Tibial nerve (tissue), 4 donors: ENCODE measurements around the gene GJB2.

ENCODE experiments used
- CTCF ChIP-seq, 5 experiments: fragments of 200-600 bp in 3 of 5; fragments of 450-650 bp in 2 of 5; sonication (generic) in 3 of 5; IDR thresholded peaks; one replicate each; pipeline ENCODE4 v1.5.1; 2016 to 2019; ENCODE audit warnings: antibody characterized with exemption in 5 of 5, mild to moderate bottlenecking in 3 of 5, moderate library complexity in 2 of 5
- EP300 ChIP-seq, 2 donors: sonication (generic); formaldehyde crosslinking; IDR thresholded peaks; one replicate each; pipeline ENCODE4 v1.6.1; 2017; ENCODE audit warnings: antibody characterized with exemption in 2 of 2, mild to moderate bottlenecking in 1 of 2
- POLR2A ChIP-seq, 2 donors: fragments of 450-650 bp; IDR thresholded peaks; one replicate each; pipeline ENCODE4 v1.6.1; 2017; ENCODE audit warnings: antibody characterized with exemption in 2 of 2, mild to moderate bottlenecking in 2 of 2, moderate library complexity in 2 of 2

GRCh38 chr13:20190481-20191310, 2.0 kb downstream of the GJB2 start:
- TF ChIP-seq CTCF (IDR thresholded peaks at IDR 0.05) = no peak
- no peak for TF ChIP-seq POLR2A (IDR thresholded peaks at IDR 0.05)
- TF ChIP-seq EP300 (IDR thresholded peaks at IDR 0.05) = no peak
